Nephron progenitor cell (in vitro differentiated cells): ENCODE results near the gene KIF23.
A peak's percentile ranks its signal among the peaks of the same experiment; 100 is the strongest.

Experiments
- DNase-seq: peaks from one replicate; pipeline ENCODE4 v3.0.0; 2021
- H3K27ac Mint-ChIP-seq: 2 replicates; pipeline ENCODE4 v1.8.0; 2021; ENCODE audit warnings: mild to moderate bottlenecking, moderate library complexity, mixed read lengths
- H3K27me3 Mint-ChIP-seq: 2 replicates; pipeline ENCODE4 v1.8.0; 2021; ENCODE audit warnings: mild to moderate bottlenecking, low read depth, mixed read lengths; ENCODE audit not compliant: poor library complexity
- H3K36me3 Mint-ChIP-seq: 2 replicates; pipeline ENCODE4 v1.8.0; 2021; ENCODE audit warnings: low read depth, mixed read lengths
- H3K4me1 Mint-ChIP-seq: 2 replicates; pipeline ENCODE4 v1.8.0; 2021; ENCODE audit warnings: mixed read lengths
- H3K4me3 Mint-ChIP-seq: 2 replicates; pipeline ENCODE4 v1.8.0; 2021; ENCODE audit warnings: mild to moderate bottlenecking, moderate library complexity, mixed read lengths
- H3K9me3 Mint-ChIP-seq: 2 replicates; pipeline ENCODE4 v1.8.0; 2021; ENCODE audit warnings: mild to moderate bottlenecking, moderate library complexity, mixed read lengths
- TF ChIP-seq, protein P1 (sequence below): fragments of 200-600 bp; sonication (generic); IDR thresholded peaks from 2 replicates; pipeline ENCODE4 v1.5.0; 2021; ENCODE audit warnings: antibody characterized with exemption

KIF23 gene

DNA sequence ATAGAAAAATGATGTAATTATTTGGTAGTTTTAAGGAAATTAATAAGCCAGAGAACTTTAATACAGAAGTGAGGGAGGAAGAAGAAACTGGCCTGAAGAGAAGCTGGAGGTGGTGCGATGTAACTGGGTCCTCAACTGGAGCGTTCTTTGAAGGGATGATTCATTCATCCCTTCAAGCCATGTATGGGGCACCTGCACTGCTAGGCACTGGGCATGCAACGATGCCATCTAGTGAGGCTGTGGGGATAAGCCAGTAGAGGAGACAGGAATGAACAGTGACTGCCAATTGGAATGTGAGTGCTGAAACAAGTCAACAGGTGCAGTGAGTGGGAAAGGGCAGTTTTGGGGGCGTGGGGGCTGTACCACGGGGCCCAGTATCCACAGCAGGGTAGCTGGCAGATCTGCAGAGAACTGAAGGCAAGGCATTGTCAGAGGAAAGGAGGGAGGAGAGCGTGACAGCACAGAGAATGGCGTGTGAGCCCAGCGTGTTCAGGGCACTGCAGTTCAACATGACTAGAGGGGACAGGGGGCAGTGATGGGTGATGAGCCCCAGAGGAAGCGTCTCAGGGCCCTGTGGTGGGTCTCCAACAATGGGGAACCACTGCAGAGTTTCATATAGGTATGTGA is 3.8 kb upstream of the KIF23 start:
- Mint-ChIP-seq H3K27me3 (peaks cover 4% of the 10 kb centered on the region), H3K36me3 (no peaks in the 10 kb centered on the region), H3K4me1 (peaks cover 28% of the 10 kb centered on the region), H3K27ac (no peak overlapping the region), H3K4me3 (no peak overlapping the region), H3K9me3 (no peaks in the 10 kb centered on the region)
- TF ChIP-seq, protein P1, sequence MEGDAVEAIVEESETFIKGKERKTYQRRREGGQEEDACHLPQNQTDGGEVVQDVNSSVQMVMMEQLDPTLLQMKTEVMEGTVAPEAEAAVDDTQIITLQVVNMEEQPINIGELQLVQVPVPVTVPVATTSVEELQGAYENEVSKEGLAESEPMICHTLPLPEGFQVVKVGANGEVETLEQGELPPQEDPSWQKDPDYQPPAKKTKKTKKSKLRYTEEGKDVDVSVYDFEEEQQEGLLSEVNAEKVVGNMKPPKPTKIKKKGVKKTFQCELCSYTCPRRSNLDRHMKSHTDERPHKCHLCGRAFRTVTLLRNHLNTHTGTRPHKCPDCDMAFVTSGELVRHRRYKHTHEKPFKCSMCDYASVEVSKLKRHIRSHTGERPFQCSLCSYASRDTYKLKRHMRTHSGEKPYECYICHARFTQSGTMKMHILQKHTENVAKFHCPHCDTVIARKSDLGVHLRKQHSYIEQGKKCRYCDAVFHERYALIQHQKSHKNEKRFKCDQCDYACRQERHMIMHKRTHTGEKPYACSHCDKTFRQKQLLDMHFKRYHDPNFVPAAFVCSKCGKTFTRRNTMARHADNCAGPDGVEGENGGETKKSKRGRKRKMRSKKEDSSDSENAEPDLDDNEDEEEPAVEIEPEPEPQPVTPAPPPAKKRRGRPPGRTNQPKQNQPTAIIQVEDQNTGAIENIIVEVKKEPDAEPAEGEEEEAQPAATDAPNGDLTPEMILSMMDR = no peak
- no peak for DNase-seq

DNA sequence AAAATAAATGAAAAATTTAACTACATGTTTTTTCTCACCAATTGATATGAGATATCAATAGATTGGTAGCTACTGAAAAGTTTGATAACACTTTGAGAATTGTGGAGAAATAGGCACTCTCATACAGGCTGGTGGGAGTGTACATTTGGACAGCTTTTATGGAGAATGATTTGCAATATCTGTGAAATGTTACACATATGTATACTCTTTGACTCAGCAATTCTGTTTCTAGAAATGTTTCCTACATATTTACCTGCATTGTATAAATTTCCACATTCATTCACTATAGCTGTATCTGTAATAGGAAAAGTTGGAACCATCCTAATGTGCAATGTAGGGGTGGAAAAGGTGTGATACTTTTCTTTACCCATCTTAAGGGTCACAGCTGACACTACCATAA is 1.9 kb upstream of the KIF23 start:
- TF ChIP-seq, protein P1 = no peak
- peaks cover 39% of the 10 kb centered on the region for H3K4me1 Mint-ChIP-seq
- peaks cover 4% of the 10 kb centered on the region for H3K27me3 Mint-ChIP-seq
- no peak for DNase-seq
- H3K36me3 Mint-ChIP-seq = no peaks in the 10 kb centered on the region
- H3K27ac Mint-ChIP-seq = no peak overlapping the region
- H3K9me3 Mint-ChIP-seq = no peaks in the 10 kb centered on the region
- no peak overlapping the region for H3K4me3 Mint-ChIP-seq

- no peaks in the 10 kb centered on the region for H3K9me3 Mint-ChIP-seq
- no peak overlapping the region for H3K4me3 Mint-ChIP-seq
- H3K4me1 Mint-ChIP-seq = peaks cover 37% of the 10 kb centered on the region
- peaks cover 4% of the 10 kb centered on the region for H3K36me3 Mint-ChIP-seq
- no peak for DNase-seq
- H3K27me3 Mint-ChIP-seq = peaks cover 4% of the 10 kb centered on the region
- no peak overlapping the region for H3K27ac Mint-ChIP-seq
- TF ChIP-seq, protein P1 = no peak
Measured at GRCh38 chr15:69412701-69413100, 1.4 kb upstream of the KIF23 start.

DNA sequence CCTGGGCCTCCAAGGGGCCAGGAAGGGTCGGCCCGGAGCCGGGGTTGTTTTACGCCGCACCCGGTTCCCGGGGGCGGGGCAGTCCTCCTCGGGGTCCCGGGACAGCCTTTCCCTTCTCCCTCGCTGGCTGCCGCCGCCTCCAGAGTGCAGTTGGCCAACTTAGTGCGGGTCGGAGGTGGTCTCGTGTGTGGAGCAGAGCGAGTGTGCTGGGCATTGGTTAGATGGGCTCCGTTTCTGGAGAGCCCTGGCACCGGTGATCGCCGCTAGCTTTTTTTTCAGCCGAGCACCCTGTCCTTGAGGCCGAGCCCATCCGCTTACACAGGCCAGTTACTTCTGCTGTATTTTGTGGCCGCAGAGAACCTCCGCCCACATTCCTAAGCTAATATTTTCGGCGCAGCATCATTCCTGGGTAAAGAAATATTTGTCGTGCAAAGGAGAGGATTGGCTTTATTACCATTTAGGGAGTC is 585 bp downstream of the KIF23 start:
- H3K36me3 Mint-ChIP-seq = peaks cover 21% of the 10 kb centered on the region
- DNase-seq = peak; percentile 67
- H3K9me3 Mint-ChIP-seq = no peaks in the 10 kb centered on the region
- peaks cover 4% of the 10 kb centered on the region for H3K27me3 Mint-ChIP-seq
- H3K4me3 Mint-ChIP-seq = peak overlapping the region; percentile 96
- peaks cover 28% of the 10 kb centered on the region for H3K4me1 Mint-ChIP-seq
- TF ChIP-seq, protein P1 = no peak
- H3K27ac Mint-ChIP-seq = no peak overlapping the region

DNA sequence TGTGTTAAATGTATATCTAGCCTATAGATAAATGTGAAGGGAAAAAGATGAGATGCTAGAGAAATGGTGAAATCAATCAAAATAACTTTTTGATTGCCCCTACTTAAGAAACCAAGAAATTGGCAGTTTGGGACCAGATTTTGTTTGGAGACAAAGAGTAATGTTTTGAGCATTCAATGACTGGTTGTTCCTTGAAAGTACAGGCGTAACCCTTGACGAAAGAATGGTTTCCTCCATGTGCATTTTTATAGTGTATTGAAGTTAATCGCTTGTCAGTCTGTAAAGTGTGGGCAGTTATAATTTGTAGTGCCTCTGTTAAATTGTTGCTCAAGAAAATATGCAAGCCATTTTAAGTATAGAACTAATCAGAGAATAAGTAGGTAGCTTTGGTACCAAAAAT is 1.2 kb downstream of the KIF23 start:
- H3K9me3 Mint-ChIP-seq = no peaks in the 10 kb centered on the region
- peaks cover 22% of the 10 kb centered on the region for H3K36me3 Mint-ChIP-seq
- peak overlapping the region; percentile 96 for H3K4me3 Mint-ChIP-seq
- no peak for DNase-seq
- H3K4me1 Mint-ChIP-seq = peaks cover 28% of the 10 kb centered on the region
- TF ChIP-seq, protein P1 = no peak
- peaks cover 4% of the 10 kb centered on the region for H3K27me3 Mint-ChIP-seq
- H3K27ac Mint-ChIP-seq = no peak overlapping the region

- Mint-ChIP-seq H3K36me3 (peaks cover 33% of the 10 kb centered on the region), H3K4me3 (no peak overlapping the region), H3K9me3 (no peaks in the 10 kb centered on the region), H3K4me1 (peaks cover 28% of the 10 kb centered on the region), H3K27me3 (peaks cover 4% of the 10 kb centered on the region), H3K27ac (no peak overlapping the region)
- TF ChIP-seq, protein P1 = no peak
- DNase-seq = no peak
Measured at GRCh38 chr15:69417581-69417980, 3.4 kb downstream of the KIF23 start.
